ENCODE measurements around the gene DOLK.

The DOLK gene

DNA sequence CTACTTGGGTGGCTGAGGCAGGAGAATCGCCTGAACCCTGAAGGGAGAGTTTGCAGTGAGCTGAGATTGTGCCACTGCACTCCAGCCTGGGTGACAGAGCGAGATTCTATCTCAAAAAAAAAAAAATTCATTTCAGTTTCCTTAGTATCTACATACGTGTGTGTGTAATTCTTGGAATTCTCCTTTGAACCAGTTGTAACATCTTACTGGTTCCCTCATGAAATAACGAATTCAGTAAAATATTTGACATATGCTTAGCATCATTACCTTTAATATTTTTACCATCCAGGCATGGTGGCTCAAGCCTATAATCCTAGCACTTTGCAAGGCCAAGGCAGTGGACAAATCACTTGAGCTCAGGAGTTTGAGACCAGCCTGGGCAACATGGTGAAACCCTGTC, 17.8 kb downstream of the DOLK start:
- no peak for DNase-seq

GRCh38 chr9:128928624-128929023, 18.8 kb downstream of the DOLK start:
- DNase-seq, result no peak

DNA sequence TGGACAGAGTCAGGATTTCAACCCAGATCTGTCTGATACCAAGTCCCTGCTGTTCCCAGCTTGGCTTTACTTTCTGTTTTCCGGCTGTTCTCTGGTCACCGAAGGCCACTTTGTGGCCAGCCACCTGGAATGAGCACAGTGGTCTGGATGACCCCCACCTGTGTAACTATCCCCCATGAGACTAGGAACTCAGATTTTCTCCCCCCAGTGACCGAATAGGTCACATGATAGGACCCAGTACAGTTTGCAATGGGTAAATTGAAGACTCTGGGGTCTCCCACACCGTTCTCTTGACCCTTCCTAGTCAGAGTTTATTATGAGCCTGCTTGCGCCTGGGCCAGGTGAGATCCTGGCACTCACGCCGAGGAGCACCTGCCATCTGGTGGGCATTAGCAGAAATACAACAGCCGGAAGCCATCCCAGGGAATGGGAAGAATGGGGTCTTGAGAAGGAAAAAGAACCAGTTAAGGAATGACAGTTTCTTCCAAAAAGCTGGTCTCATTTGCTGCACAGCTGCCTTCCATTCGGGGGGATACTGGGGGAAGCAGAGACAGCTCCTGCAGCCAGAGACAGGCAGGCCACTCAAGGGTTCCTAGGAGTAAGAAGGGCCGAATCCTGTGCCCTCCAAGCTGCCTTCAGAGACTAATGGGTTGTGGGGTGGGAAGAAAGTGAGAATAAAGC, 19.5 kb downstream of the DOLK start:
- DNase-seq, result peak; percentile 43

- no peak for DNase-seq
These were observed 23.9 kb downstream of the DOLK start for GRCh38 chr9:128923493-128923883.

DNA sequence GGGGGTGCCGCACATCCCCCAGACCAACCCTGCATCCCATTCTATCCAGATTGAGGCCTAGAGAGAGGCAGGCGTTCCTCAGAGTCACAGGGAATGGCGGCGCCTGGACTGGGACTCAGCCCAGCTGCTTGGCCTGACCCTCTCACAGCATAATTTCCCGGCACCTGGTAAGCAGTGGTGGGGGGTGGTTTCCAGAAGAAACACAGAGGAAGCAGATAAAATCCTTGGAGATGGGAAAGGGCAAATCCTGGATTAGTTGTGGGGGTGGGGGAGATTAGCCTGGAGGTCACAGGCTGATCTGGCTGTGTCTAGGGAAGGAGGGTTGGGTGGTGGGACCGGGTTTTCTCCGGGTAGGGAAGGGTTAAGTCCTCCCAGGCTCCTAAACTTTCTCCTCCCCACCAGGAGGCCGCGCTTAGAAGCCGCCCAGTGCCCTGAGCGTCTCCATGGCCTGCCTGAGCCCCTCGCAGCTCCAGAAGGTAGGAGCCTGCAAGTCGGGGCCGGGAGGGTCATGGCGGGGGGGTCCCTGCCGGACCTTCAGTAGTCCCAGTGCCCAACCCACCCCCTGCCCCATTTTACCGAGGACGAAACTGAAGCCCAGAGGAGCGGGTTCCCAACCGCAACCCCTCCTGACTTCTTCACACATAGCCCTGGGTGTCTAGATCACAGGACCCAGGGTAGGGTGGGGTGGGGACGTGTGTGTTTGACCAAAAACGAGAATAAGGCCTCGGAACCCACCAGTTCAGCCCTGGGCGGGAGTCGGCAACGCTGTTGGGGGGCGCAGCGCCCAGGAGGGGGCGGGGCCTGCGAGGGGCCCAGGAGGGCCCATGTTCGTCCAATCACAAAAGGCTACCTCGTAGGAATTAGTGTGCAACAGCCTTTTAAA, 25.3 kb downstream of the DOLK start:
- DNase-seq, result no peak

DNA sequence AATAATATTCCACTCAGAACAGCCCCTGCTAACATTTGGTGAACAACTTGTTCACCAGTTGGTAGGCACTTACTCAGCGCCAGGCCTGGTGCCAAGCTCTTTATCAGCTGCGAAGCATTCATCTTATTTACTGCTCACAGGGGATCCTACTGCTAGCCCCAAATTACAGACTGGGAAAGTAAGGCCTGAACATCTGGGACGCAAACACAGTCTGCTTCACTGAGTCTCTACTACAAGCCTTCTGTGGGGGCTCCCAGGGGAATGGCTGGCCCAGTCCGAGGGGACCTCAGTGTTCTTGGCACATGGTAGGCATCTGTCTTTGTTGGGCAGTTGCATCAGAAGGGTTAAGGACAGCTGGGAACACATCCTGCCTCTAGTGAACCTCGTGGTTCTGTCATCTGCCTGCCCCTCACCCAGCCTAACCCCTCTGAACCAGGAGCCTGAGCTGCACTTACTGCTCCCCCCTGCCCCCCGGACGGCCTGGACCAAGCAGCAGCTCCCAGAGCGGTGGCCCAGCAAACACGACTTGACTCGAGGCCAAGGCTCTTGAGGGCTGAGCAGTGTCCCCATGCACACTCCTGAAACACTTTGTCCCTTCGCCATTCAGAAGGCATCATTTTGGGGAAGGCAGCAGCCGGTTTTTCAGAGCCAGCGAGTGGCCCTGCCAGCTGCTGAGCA, 26.9 kb downstream of the DOLK start, which contains the start of gene PHYHD1:
Gene PHYHD1, plus strand, starts transcription at position 602 of the 678 bp plus-strand sequence. CDS start 1,342 bp downstream, outside the sequence.
- no peak for DNase-seq

- no peak for DNase-seq
These were observed 27.9 kb downstream of the DOLK start for GRCh38 chr9:128919402-128920089.

DNA sequence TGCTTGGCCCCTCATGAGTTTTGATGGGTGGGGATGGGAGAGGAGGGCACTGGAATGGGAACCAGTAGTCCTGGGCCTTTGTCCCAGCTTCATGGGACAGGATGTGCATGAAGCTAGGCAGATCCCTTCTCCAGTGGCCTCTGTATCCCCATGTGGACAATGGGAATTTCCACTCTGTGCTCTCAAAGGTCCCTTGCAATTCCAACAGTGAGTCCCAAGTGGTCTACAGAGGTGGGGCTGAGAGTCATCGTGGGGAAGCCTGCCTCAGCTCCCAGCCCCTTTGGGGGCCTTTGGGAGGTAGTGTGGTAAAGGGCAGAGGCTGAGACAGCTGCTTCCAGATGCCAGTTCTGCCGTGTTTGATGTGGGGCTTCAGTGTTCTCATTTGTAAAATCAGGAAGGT, 28.5 kb downstream of the DOLK start:
- DNase-seq, result no peak

GRCh38 chr9:128917151-128917849, 30.1 kb downstream of the DOLK start:
- DNase-seq, result no peak

DNA sequence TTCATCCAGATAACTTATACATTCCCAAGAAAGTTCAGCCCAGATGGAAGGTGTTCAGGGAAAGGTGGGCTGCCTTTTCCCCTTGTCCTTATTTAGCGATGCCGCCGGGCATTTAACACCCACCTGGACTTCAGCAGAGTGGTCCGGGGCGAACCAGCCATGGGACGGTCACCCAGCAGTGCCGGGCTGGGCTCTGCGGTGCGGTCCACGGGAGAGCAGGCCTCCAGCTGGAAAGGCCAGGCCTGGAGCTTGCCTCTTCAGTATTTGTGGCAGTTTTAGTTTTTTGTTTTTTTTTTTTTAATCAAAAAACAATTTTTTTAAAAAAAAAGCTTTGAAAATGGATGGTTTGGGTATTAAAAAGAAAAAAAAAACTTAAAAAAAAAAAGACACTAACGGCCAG, 30.7 kb downstream of the DOLK start:
- DNase-seq, result no peak

DNA sequence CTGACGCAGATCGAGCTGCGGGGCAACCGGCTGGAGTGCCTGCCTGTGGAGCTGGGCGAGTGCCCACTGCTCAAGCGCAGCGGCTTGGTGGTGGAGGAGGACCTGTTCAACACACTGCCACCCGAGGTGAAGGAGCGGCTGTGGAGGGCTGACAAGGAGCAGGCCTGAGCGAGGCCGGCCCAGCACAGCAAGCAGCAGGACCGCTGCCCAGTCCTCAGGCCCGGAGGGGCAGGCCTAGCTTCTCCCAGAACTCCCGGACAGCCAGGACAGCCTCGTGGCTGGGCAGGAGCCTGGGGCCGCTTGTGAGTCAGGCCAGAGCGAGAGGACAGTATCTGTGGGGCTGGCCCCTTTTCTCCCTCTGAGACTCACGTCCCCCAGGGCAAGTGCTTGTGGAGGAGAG, 31.2 kb downstream of the DOLK start:
- DNase-seq, result no peak

DNA sequence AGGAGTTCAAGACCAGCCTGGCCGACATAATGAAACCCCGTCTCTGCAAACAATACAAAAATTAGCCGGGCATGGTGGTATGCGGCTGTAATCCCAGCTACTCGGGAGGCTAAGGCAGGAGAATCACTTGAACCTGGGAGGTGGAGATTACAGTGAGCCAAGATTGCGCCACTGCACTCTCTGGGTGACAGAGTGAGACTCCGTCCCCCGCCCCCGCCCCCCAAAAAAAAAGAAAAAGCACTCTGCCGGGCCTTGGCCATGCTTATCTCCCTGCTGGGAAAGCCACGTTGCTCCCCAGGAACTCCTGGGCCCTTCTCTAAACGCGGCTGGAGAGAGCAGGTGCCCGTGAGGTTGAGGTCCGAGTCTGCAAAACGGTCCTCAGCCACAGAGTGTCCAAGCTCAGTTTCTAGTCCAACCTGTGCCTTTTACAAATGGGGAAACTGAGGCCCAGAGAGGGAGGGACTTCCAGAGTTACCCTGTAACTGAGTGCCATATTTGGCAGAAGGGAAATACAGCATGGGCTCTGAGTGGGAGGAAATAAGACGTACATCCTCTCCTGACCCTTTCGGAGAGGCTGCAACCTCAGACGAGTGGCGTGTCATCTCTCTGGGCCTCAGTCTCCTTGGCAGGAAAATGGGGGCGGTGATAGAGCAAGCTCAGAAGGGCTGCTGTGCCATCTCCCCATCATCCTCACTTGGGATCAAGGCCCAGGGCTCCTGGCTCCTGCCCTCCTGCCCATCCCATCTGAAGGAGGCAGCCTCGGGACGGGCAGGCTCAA, 33.2 kb downstream of the DOLK start:
- no peak for DNase-seq

GRCh38 chr9:128913048-128913900, 34.1 kb downstream of the DOLK start:
- no peak for DNase-seq

- DNase-seq, result no peak
These were observed 35.0 kb downstream of the DOLK start for GRCh38 chr9:128912270-128912853.

- DNase-seq, result no peak
These were observed 35.8 kb downstream of the DOLK start for GRCh38 chr9:128911529-128912035.

DNA sequence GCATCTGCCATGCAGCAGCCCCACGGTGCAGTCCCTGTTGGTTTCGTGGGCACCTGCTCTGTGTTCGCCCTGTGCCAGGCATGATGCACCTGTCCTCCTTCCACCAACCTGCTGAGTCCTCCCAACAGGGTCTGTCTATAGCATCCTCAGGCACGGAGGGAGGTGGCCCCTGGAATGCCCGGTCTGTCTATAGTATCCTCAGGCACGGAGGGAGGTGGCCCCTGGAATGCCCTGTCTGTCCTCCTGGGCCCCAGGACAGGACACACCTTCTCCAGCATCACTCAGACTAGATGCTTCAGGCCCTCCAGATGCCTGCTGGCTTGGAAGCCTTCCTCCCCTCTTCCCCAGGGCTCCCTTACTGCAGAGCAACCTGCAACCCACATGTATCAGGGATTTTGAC, 36.5 kb downstream of the DOLK start:
- no peak for DNase-seq

DNA sequence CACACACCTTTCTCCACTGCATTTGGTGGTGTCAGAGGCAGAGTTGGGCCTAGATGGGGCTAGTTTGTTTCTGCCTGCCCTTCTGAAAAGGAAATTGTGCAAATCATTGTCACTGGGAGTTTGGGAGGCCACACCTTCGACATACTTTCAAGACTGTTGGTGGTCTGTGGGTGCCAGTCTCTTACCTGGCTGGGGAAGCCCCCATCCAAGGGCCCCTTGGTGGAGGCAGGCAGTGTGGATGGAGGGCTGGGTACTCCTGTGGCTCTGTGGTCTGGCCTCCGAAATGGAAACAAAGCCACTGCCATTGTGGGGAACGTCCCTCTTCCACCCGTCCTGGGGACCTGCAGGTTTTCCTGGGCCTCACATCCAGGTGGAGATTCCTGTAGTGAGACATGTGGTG, 37.5 kb downstream of the DOLK start:
- DNase-seq, result no peak

GRCh38 chr9:128908372-128908771, 39.0 kb downstream of the DOLK start:
- no peak for DNase-seq

DNA sequence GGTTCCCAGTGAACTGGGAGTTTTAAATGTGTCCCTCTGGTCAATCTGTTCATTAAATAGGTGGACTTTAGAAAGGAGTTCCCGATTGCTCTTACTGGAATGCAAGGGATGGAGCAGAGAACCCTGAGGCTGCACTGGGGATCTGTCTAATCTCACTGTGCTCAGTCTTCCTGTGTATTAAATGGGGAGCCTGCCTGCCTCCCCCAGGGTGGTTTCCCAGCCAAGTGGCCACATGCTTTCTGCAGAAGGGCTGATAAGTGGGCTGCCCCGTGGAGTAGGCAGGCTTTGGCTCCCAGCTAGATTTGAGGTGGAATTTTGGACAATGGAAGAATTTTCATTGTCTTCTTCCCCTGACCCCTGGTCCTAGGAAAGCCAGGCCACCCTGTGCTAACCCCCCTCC, 40.7 kb downstream of the DOLK start:
- no peak for DNase-seq

DNA sequence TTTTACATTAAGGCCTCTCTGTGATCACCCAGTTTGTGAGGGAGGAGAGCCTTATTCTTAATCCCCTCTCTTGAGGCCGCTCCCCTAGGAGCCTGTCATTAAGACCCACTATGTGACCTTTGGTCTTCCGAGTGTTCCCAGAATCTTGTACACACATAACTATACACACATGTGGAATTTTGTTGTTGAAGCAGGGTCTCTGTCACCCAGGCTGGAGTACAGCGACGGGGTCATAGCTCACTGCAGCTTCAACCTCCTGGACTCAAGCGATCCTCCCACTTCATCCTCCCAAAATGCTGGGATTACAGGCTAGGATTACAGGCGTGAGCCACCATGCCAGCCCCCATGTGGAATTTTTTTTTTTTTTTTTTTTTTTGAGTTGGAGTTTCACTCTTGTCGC, 41.4 kb downstream of the DOLK start:
- no peak for DNase-seq

All from central memory CD4-positive, alpha-beta T cell (primary cell).